Mammary epithelial cell (primary cell): ENCODE data around the gene SRP54.

Experiments used
- CTCF ChIP-seq, 2 donors: IDR thresholded peaks in 1 of 2; conservative IDR thresholded peaks in 1 of 2; 2 replicates each; pipeline ENCODE4 v1.5.1; 2011 to 2012; ENCODE audit warnings: inconsistent platforms in 2 of 2, low read length in 2 of 2, mild to moderate bottlenecking in 2 of 2, control low read depth in 1 of 2, low read depth in 1 of 2; ENCODE audit not compliant: insufficient read depth in 1 of 2; ENCODE audit errors: extremely low read depth in 1 of 2
- EZH2 ChIP-seq: IDR thresholded peaks from 2 replicates; pipeline ENCODE4 v1.6.1; 2012; ENCODE audit warnings: low read length, inconsistent platforms, borderline replicate concordance

GRCh38 chr14:35046751-35047536, 64.2 kb downstream of the SRP54 start:
- peak in 1 of 2 donors; percentile 5 for TF ChIP-seq CTCF (conservative IDR thresholded peaks at IDR 0.05 in 1 of 2, IDR thresholded peaks at IDR 0.05 in 1 of 2; ENCODE audit: extremely low read depth in 1 of 2, insufficient read depth in 1 of 2, low read depth in 1 of 2, low read length in 2 of 2)
- TF ChIP-seq EZH2: no peak
